WTC11 (cell line): ENCODE measurements around the gene SMARCB1. TPM values are rescaled to one million over a fixed set of nuclear protein-coding genes. Genes with fewer than 3 reads are reported as not detected.

ENCODE experiments used
- ATAC-seq: fragments of 200-7000 bp; cut with Tn5 transposase; 2 replicates; pipeline ENCODE4 v1.10.0; 2021; ENCODE audit warnings: mild to moderate bottlenecking, moderate library complexity
- CTCF ChIA-PET: fragments of 300-600 bp; sonication (Branson Sonifier 250); formaldehyde crosslinking; loops from one replicate; lab custom pipeline; 2021; ENCODE audit warnings: antibody characterized with exemption; lab: Charles Lee
- POLR2A ChIA-PET: fragments of 350-600 bp; sonication (Branson Sonifier 250); formaldehyde crosslinking; loops from one replicate; lab custom pipeline; 2021; ENCODE audit warnings: antibody characterized with exemption; lab: Charles Lee
- DNase-seq: peaks from one replicate; pipeline ENCODE4 v3.0.0; 2021; ENCODE audit warnings: low spot score
- H3K27ac Mint-ChIP-seq: 2 replicates; pipeline ENCODE4 v1.8.0; 2021; ENCODE audit warnings: mixed read lengths
- H3K27me3 Mint-ChIP-seq: 2 replicates; pipeline ENCODE4 v1.8.0; 2021; ENCODE audit warnings: low read depth, mild to moderate bottlenecking, moderate library complexity, mixed read lengths
- H3K36me3 Mint-ChIP-seq: 2 replicates; pipeline ENCODE4 v1.8.0; 2021; ENCODE audit warnings: mixed read lengths
- H3K4me1 Mint-ChIP-seq: 2 replicates; pipeline ENCODE4 v1.8.0; 2022; ENCODE audit warnings: mixed read lengths
- H3K4me3 Mint-ChIP-seq: 2 replicates; pipeline ENCODE4 v1.8.0; 2021; ENCODE audit warnings: mild to moderate bottlenecking, moderate library complexity, mixed read lengths
- H3K9me3 Mint-ChIP-seq: 2 replicates; pipeline ENCODE4 v1.8.0; 2021; ENCODE audit warnings: mixed read lengths
- ARID4B ChIP-seq: sonication (generic); formaldehyde crosslinking; IDR thresholded peaks from 2 replicates; pipeline ENCODE4 v1.8.0; 2023; ENCODE audit warnings: missing genetic modification reagents, mild to moderate bottlenecking, borderline replicate concordance
- ATF2 ChIP-seq: sonication (generic); formaldehyde crosslinking; IDR thresholded peaks from 2 replicates; pipeline ENCODE4 v1.8.1; 2022; ENCODE audit warnings: low read depth, missing genetic modification reagents, borderline replicate concordance
- CTCF ChIP-seq: fragments of 200-600 bp; IDR thresholded peaks from 2 replicates; pipeline ENCODE4 v1.8.0; 2022; ENCODE audit warnings: antibody characterized with exemption
- E2F4 ChIP-seq: sonication (generic); formaldehyde crosslinking; IDR thresholded peaks from 2 replicates; pipeline ENCODE4 v1.8.1; 2022; ENCODE audit warnings: low read depth, mild to moderate bottlenecking, moderate library complexity, missing genetic modification reagents, borderline replicate concordance
- ETV6 ChIP-seq: sonication (generic); formaldehyde crosslinking; IDR thresholded peaks from 2 replicates; pipeline ENCODE4 v1.8.1; 2022; ENCODE audit warnings: mild to moderate bottlenecking, missing genetic modification reagents
- FOXK1 ChIP-seq: sonication (generic); formaldehyde crosslinking; IDR thresholded peaks from 2 replicates; pipeline ENCODE4 v1.8.0; 2022; ENCODE audit warnings: mild to moderate bottlenecking, moderate library complexity, missing genetic modification reagents
- HMGA2 ChIP-seq: fragments of 250-450 bp; sonication (Bioruptor Pico); IDR thresholded peaks from 2 replicates; pipeline ENCODE4 v1.4.0; 2021; ENCODE audit warnings: mild to moderate bottlenecking, moderate library complexity
- IRF2 ChIP-seq: sonication (generic); formaldehyde crosslinking; IDR thresholded peaks from 2 replicates; pipeline ENCODE4 v1.8.0; 2022; ENCODE audit warnings: low read depth, missing genetic modification reagents, borderline replicate concordance
- NFE2L1 ChIP-seq: sonication (generic); formaldehyde crosslinking; IDR thresholded peaks from 2 replicates; pipeline ENCODE4 v1.8.1; 2023; ENCODE audit warnings: missing genetic modification reagents
- SMAD3 ChIP-seq: sonication (generic); formaldehyde crosslinking; IDR thresholded peaks from 2 replicates; pipeline ENCODE4 v1.8.0; 2022; ENCODE audit warnings: missing genetic modification reagents, mild to moderate bottlenecking, borderline replicate concordance
- SP1 ChIP-seq: sonication (generic); formaldehyde crosslinking; conservative IDR thresholded peaks from 2 replicates; pipeline ENCODE4 v1.8.1; 2022; ENCODE audit warnings: missing genetic modification reagents
- TCF7 ChIP-seq: sonication (generic); formaldehyde crosslinking; IDR thresholded peaks from 2 replicates; pipeline ENCODE4 v1.8.0; 2022; ENCODE audit warnings: mild to moderate bottlenecking, low read depth, missing genetic modification reagents, moderate library complexity
- TP53 ChIP-seq: sonication (generic); formaldehyde crosslinking; IDR thresholded peaks from 2 replicates; pipeline ENCODE4 v1.8.1; 2023; ENCODE audit warnings: mild to moderate bottlenecking, missing genetic modification reagents
- ZBTB21 ChIP-seq: sonication (generic); formaldehyde crosslinking; IDR thresholded peaks from 2 replicates; pipeline ENCODE4 v1.8.1; 2023; ENCODE audit warnings: mild to moderate bottlenecking, missing genetic modification reagents, borderline replicate concordance
- ZMAT4 ChIP-seq: fragments of 250-450 bp; sonication (Bioruptor Pico); IDR thresholded peaks from 2 replicates; pipeline ENCODE4 v1.9.0; 2021; ENCODE audit warnings: mild to moderate bottlenecking
- ZNF138 ChIP-seq: sonication (generic); formaldehyde crosslinking; conservative IDR thresholded peaks from 2 replicates; pipeline ENCODE4 v1.8.1; 2022; ENCODE audit warnings: mild to moderate bottlenecking, moderate library complexity, missing genetic modification reagents
- total RNA-seq: library from RNA; stranded (reverse); gene quantifications from 3 replicates; pipeline ENCODE4 v1.2.3, GENCODE V29; 2021

Gene SMARCB1
- total RNA-seq, 1 experiment from 2014 or later, result 135 TPM

- no peak for DNase-seq
Observed at GRCh38 chr22:23827351-23827995, 40.7 kb downstream of the SMARCB1 start.

More at GRCh38 chr22:23827351-23827995, 40.7 kb downstream of the SMARCB1 start:
- CTCF ChIA-PET, result interaction anchor here (1.1 kb wide), 1 partner anchor 23 kb away, joined by 4 read pairs; no protein-coding TSS in a partner anchor
- H3K4me3 Mint-ChIP-seq, result no peak overlapping the region
- ATAC-seq, result no peak
- no peak overlapping the region for H3K27ac Mint-ChIP-seq
- no peak for TF ChIP-seq CTCF
- TF ChIP-seq ZBTB21 (CRISPR knock-in tag), result no peak
- no peak for TF ChIP-seq IRF2 (CRISPR knock-in tag)
- no peak for TF ChIP-seq HMGA2 (CRISPR knock-in tag)
- TF ChIP-seq E2F4 (CRISPR knock-in tag), result no peak
- no peak for TF ChIP-seq ZNF138 (CRISPR knock-in tag)
- TF ChIP-seq ZMAT4, result no peak
- TF ChIP-seq ARID4B (CRISPR knock-in tag), result no peak
- no peak for TF ChIP-seq TP53 (CRISPR knock-in tag)
- TF ChIP-seq TCF7 (CRISPR knock-in tag), result no peak
- no peak for TF ChIP-seq ATF2
- TF ChIP-seq SMAD3 (CRISPR knock-in tag), result no peak
- no peak for TF ChIP-seq ETV6 (CRISPR knock-in tag)
- TF ChIP-seq NFE2L1 (CRISPR knock-in tag), result no peak
- no peak for TF ChIP-seq FOXK1 (CRISPR knock-in tag)
- TF ChIP-seq SP1 (CRISPR knock-in tag), result no peak
- no peaks in the 10 kb centered on the region for H3K9me3 Mint-ChIP-seq
- peaks cover 70% of the 10 kb centered on the region for H3K36me3 Mint-ChIP-seq
- POLR2A ChIA-PET, result no interaction called here
- peaks cover 8% of the 10 kb centered on the region for H3K4me1 Mint-ChIP-seq
- no peaks in the 10 kb centered on the region; the same call in 1 of the 2 replicates for H3K27me3 Mint-ChIP-seq
